HCT116 (cell line): Measurements from ENCODE around the gene SLC8A1. TPM values are rescaled to one million over a fixed set of nuclear protein-coding genes. Genes with fewer than 3 reads are reported as not detected.

Experiments used
- ATAC-seq: fragments of 200-7000 bp; cut with Tn5 transposase; 2 replicates; pipeline ENCODE4 v1.9.1; 2020; ENCODE audit warnings: mild to moderate bottlenecking, moderate library complexity
- BruUV-seq: library from RNA; stranded (reverse); fragments of 400-500 nt; replicated peaks from 2 replicates; lab custom pipeline; 2021; lab: Mats Ljungman, UMichigan
- CTCF ChIA-PET: fragments of 300-600 bp; sonication (Branson Sonifier 250); formaldehyde crosslinking; loops from one replicate; lab custom pipeline; 2021; ENCODE audit warnings: antibody characterized with exemption; lab: Charles Lee
- POLR2A ChIA-PET: fragments of 300-600, 350-600 bp; sonication (Branson Sonifier 250); formaldehyde crosslinking; loops from one replicate; lab custom pipeline; 2021; ENCODE audit warnings: antibody characterized with exemption; lab: Charles Lee
- RAD21 ChIA-PET, 2 experiments: fragments of 300-600 bp; sonication (Branson Sonifier 250); formaldehyde crosslinking; loops; one replicate each; lab custom pipeline; 2023; ENCODE audit warnings: low total read pairs in 2 of 2; ENCODE audit not compliant: uncharacterized antibody in 2 of 2, unreplicated experiment in 2 of 2, low non-redundant PET in 1 of 2; lab: Charles Lee
- DNase-seq: peaks from one replicate; pipeline ENCODE4 v3.0.0-alpha.2; 2010; ENCODE audit warnings: low read depth, low spot score
- H2AFZ ChIP-seq: fragments of 200-600 bp; shearing (Covaris generic), sonication (generic); 2 replicates; pipeline ENCODE4 v1.6.1; 2017; ENCODE audit warnings: low read depth, mixed run types, mixed read lengths, antibody characterized with exemption, low read length; ENCODE audit not compliant: poor library complexity, severe bottlenecking
- H3K27ac ChIP-seq: 2 replicates; pipeline ENCODE4 v1.5.1; 2012; ENCODE audit warnings: low read depth, low read length
- H3K27me3 ChIP-seq: fragments of 200-600 bp; sonication (generic); 2 replicates; pipeline ENCODE4 v1.6.1; 2016; ENCODE audit warnings: mixed run types, low read length, mixed read lengths; ENCODE audit not compliant: insufficient read depth
- H3K36me3 ChIP-seq, 2 experiments: fragments of 200-500 bp in 1 of 2; fragments of 200-600 bp in 1 of 2; sonication (Bioruptor generic) in 1 of 2; sonication (generic) in 1 of 2; 2 replicates each; pipeline versions ENCODE4 v1.5.1 to v1.6.1; 2014 to 2016; ENCODE audit warnings: low read length in 2 of 2, inconsistent platforms in 1 of 2, mixed read lengths in 1 of 2, mixed run types in 1 of 2; ENCODE audit not compliant: insufficient read depth in 2 of 2, control insufficient read depth in 1 of 2
- H3K4me1 ChIP-seq, 2 experiments: fragments of 200-600 bp in 1 of 2; sonication (generic) in 1 of 2; 2 replicates each; pipeline versions ENCODE4 v1.5.1 to v1.6.1; 2012 to 2017; ENCODE audit warnings: low read length in 2 of 2, inconsistent platforms in 1 of 2, mild to moderate bottlenecking in 1 of 2, mixed read lengths in 1 of 2, mixed run types in 1 of 2, moderate library complexity in 1 of 2; ENCODE audit not compliant: insufficient read depth in 2 of 2, control insufficient read depth in 1 of 2
- H3K4me2 ChIP-seq: fragments of 200-600 bp; sonication (generic); 2 replicates; pipeline ENCODE4 v1.6.1; 2017; ENCODE audit warnings: mixed run types, low read length, mixed read lengths
- H3K4me3 ChIP-seq, 2 experiments: fragments of 200-600 bp in 1 of 2; sonication (generic) in 1 of 2; replicated peaks in 1 of 2; 2 replicates each; pipeline ENCODE4 v1.5.1; 2011 to 2016; ENCODE audit warnings: low read length in 2 of 2, control low read depth in 1 of 2, low read depth in 1 of 2, mild to moderate bottlenecking in 1 of 2, mixed read lengths in 1 of 2, mixed run types in 1 of 2
- H3K79me2 ChIP-seq: fragments of 200-600 bp; sonication (generic); 2 replicates; pipeline ENCODE4 v1.6.1; 2017; ENCODE audit warnings: mild to moderate bottlenecking, mixed run types, low read length, moderate library complexity, mixed read lengths; ENCODE audit not compliant: insufficient read depth
- H3K9ac ChIP-seq: fragments of 200-600 bp; sonication (generic); 2 replicates; pipeline ENCODE4 v1.6.1; 2016; ENCODE audit warnings: low read length, mixed read lengths
- H3K9me2 ChIP-seq: fragments of 200-600 bp; sonication (generic), shearing (Covaris generic); 2 replicates; pipeline ENCODE4 v1.6.1; 2017; ENCODE audit warnings: mixed run types, mild to moderate bottlenecking, moderate library complexity; ENCODE audit not compliant: insufficient read depth
- H3K9me3 ChIP-seq, 2 experiments: fragments of 200-500 bp in 1 of 2; fragments of 200-600 bp in 1 of 2; sonication (Bioruptor generic) in 1 of 2; sonication (generic) in 1 of 2; 2 replicates each; pipeline ENCODE4 v1.6.1; 2014 to 2017; ENCODE audit warnings: low read length in 2 of 2, mixed read lengths in 2 of 2, inconsistent platforms in 1 of 2, low read depth in 1 of 2, mild to moderate bottlenecking in 1 of 2, mixed run types in 1 of 2, moderate library complexity in 1 of 2; ENCODE audit not compliant: control insufficient read depth in 1 of 2, insufficient read depth in 1 of 2
- H4K20me1 ChIP-seq: fragments of 200-600 bp; sonication (generic), shearing (Covaris generic); 2 replicates; pipeline ENCODE4 v1.6.1; 2017; ENCODE audit warnings: mixed run types, mild to moderate bottlenecking, moderate library complexity; ENCODE audit not compliant: insufficient read depth
- ATF3 ChIP-seq: IDR thresholded peaks from 2 replicates; pipeline ENCODE4 v1.6.1; 2012
- CBX3 ChIP-seq: IDR thresholded peaks from 2 replicates; pipeline ENCODE4 v1.6.1; 2012; ENCODE audit warnings: low read depth
- EGR1 ChIP-seq: IDR thresholded peaks from 2 replicates; pipeline ENCODE4 v1.6.1; 2012; ENCODE audit warnings: low read depth
- EZH2 ChIP-seq: fragments of 200-600 bp; sonication (generic); IDR thresholded peaks from 2 replicates; pipeline ENCODE4 v1.6.1; 2017; ENCODE audit warnings: antibody characterized with exemption, mixed run types
- EZH2phosphoT487 ChIP-seq: fragments of 200-600 bp; IDR thresholded peaks from 2 replicates; pipeline ENCODE4 v1.6.1; 2018; ENCODE audit warnings: antibody characterized with exemption, borderline replicate concordance
- FOSL1 ChIP-seq: IDR thresholded peaks from 2 replicates; pipeline ENCODE4 v1.6.1; 2012; ENCODE audit warnings: low read depth
- JUND ChIP-seq: IDR thresholded peaks from 2 replicates; pipeline ENCODE4 v1.6.1; 2012
- POLR2A ChIP-seq: IDR thresholded peaks from 2 replicates; pipeline ENCODE4 v1.7.0; 2011; ENCODE audit warnings: borderline replicate concordance; ENCODE audit not compliant: insufficient read depth, insufficient read length; ENCODE audit errors: extremely low read depth
- POLR2AphosphoS5 ChIP-seq: IDR thresholded peaks from 2 replicates; pipeline ENCODE4 v1.6.1; 2011; ENCODE audit warnings: mild to moderate bottlenecking, low read depth, low read length, moderate library complexity
- RAD21 ChIP-seq: IDR thresholded peaks from 2 replicates; pipeline ENCODE4 v1.6.1; 2012; ENCODE audit warnings: low read depth, mild to moderate bottlenecking
- SIN3A ChIP-seq: IDR thresholded peaks from 2 replicates; pipeline ENCODE4 v1.6.1; 2012; ENCODE audit warnings: low read depth
- SRF ChIP-seq: IDR thresholded peaks from 2 replicates; pipeline ENCODE4 v1.6.1; 2012; ENCODE audit warnings: low read depth
- YY1 ChIP-seq: IDR thresholded peaks from 2 replicates; pipeline ENCODE4 v1.6.1; 2011; ENCODE audit warnings: low read length, low read depth, moderate library complexity, mild to moderate bottlenecking; ENCODE audit not compliant: insufficient replicate concordance; ENCODE audit errors: extremely low read depth
- ZFX ChIP-seq: fragments of 450-650 bp; IDR thresholded peaks from 2 replicates; pipeline ENCODE4 v1.6.1; 2017
- ZNF274 ChIP-seq: fragments of 200-500 bp; sonication (Bioruptor generic); IDR thresholded peaks from 2 replicates; pipeline ENCODE4 v1.6.1; 2014; ENCODE audit warnings: mild to moderate bottlenecking, low read depth, low read length, inconsistent platforms
- intact Hi-C: fragments of 100-400 bp; cut with micrococcal nuclease; formaldehyde crosslinking; loops from 2 replicates; pipeline ENCODE4 v1.10.0; 2022
- total RNA-seq: library from RNA; stranded (reverse); gene quantifications from one replicate; pipeline ENCODE4 v1.2.1, GENCODE V29; 2021; ENCODE audit not compliant: unreplicated experiment
- TF ChIP-seq, protein P1 (sequence below): IDR thresholded peaks from 2 replicates; pipeline ENCODE4 v1.6.1; 2012; ENCODE audit warnings: low read depth
- TF ChIP-seq, protein P2 (sequence below): IDR thresholded peaks from 2 replicates; pipeline ENCODE4 v1.6.1; 2011; ENCODE audit warnings: mild to moderate bottlenecking, low read length, moderate library complexity; ENCODE audit not compliant: insufficient replicate concordance; ENCODE audit errors: extremely low read depth

SLC8A1 gene
- total RNA-seq, 1 experiment from 2014 or later = 0.07 TPM

GRCh38 chr2:40299173-40299572 is 152.7 kb downstream of the SLC8A1 start:
- CTCF ChIA-PET = no interaction called here

GRCh38 chr2:40298026-40298425 is 153.9 kb downstream of the SLC8A1 start:
- ChIA-PET RAD21 (no interaction called here), POLR2A (no interaction called here), CTCF (no interaction called here)
- Histone ChIP-seq H3K9ac (no peak overlapping the region), H4K20me1 (no peaks in the 10 kb centered on the region), H3K27ac (no peak overlapping the region), H3K79me2 (no peaks in the 10 kb centered on the region), H3K4me1 (no peaks in the 10 kb centered on the region), H3K9me2 (no peaks in the 10 kb centered on the region), H3K4me2 (no peak overlapping the region), H3K36me3 (no peaks in the 10 kb centered on the region), H3K4me3 (no peak overlapping the region), H2AFZ (no peak overlapping the region), H3K9me3 (no peaks in the 10 kb centered on the region), H3K27me3 (0 out of 2 replicates have a peak, but pooled peaks cover 7% of the 10 kb centered on the region)
- no TSS peak for BruUV-seq
- no peak for DNase-seq
- intact Hi-C loops = no loop called here
- ATAC-seq = no peak
- no peak for TF ChIP-seq YY1
- no peak for TF ChIP-seq EGR1
- TF ChIP-seq SIN3A = no peak
- no peak for TF ChIP-seq SRF
- no peak for TF ChIP-seq ZNF274
- no peak for TF ChIP-seq ATF3
- TF ChIP-seq EZH2 = no peak
- TF ChIP-seq POLR2A = no peak
- no peak for TF ChIP-seq EZH2phosphoT487
- no peak for TF ChIP-seq JUND
- TF ChIP-seq, protein P1, sequence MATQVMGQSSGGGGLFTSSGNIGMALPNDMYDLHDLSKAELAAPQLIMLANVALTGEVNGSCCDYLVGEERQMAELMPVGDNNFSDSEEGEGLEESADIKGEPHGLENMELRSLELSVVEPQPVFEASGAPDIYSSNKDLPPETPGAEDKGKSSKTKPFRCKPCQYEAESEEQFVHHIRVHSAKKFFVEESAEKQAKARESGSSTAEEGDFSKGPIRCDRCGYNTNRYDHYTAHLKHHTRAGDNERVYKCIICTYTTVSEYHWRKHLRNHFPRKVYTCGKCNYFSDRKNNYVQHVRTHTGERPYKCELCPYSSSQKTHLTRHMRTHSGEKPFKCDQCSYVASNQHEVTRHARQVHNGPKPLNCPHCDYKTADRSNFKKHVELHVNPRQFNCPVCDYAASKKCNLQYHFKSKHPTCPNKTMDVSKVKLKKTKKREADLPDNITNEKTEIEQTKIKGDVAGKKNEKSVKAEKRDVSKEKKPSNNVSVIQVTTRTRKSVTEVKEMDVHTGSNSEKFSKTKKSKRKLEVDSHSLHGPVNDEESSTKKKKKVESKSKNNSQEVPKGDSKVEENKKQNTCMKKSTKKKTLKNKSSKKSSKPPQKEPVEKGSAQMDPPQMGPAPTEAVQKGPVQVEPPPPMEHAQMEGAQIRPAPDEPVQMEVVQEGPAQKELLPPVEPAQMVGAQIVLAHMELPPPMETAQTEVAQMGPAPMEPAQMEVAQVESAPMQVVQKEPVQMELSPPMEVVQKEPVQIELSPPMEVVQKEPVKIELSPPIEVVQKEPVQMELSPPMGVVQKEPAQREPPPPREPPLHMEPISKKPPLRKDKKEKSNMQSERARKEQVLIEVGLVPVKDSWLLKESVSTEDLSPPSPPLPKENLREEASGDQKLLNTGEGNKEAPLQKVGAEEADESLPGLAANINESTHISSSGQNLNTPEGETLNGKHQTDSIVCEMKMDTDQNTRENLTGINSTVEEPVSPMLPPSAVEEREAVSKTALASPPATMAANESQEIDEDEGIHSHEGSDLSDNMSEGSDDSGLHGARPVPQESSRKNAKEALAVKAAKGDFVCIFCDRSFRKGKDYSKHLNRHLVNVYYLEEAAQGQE = no peak
- TF ChIP-seq FOSL1 = no peak
- no peak for TF ChIP-seq ZFX

More at GRCh38 chr2:40299173-40299572, 152.7 kb downstream of the SLC8A1 start:
- H3K9me3 ChIP-seq = no peaks in the 10 kb centered on the region
- H3K4me3 ChIP-seq = no peak overlapping the region
- DNase-seq (no peak), ATAC-seq (no peak)
- H3K27me3 ChIP-seq = 0 out of 2 replicates have a peak, but pooled peaks cover 7% of the 10 kb centered on the region
- H3K4me1 ChIP-seq = no peaks in the 10 kb centered on the region
- no peaks in the 10 kb centered on the region for H3K79me2 ChIP-seq
- RAD21 ChIA-PET = no interaction called here
- no peaks in the 10 kb centered on the region for H4K20me1 ChIP-seq
- no peaks in the 10 kb centered on the region for H3K36me3 ChIP-seq
- TF ChIP-seq RAD21 (no peak), POLR2A (no peak), EGR1 (no peak), POLR2AphosphoS5 (no peak), FOSL1 (no peak), CBX3 (no peak), SIN3A (no peak)
- TF ChIP-seq, protein P2, sequence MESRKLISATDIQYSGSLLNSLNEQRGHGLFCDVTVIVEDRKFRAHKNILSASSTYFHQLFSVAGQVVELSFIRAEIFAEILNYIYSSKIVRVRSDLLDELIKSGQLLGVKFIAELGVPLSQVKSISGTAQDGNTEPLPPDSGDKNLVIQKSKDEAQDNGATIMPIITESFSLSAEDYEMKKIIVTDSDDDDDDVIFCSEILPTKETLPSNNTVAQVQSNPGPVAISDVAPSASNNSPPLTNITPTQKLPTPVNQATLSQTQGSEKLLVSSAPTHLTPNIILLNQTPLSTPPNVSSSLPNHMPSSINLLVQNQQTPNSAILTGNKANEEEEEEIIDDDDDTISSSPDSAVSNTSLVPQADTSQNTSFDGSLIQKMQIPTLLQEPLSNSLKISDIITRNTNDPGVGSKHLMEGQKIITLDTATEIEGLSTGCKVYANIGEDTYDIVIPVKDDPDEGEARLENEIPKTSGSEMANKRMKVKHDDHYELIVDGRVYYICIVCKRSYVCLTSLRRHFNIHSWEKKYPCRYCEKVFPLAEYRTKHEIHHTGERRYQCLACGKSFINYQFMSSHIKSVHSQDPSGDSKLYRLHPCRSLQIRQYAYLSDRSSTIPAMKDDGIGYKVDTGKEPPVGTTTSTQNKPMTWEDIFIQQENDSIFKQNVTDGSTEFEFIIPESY = no peak
- TF ChIP-seq, all 23 proteins: peak for 0
- BruUV-seq = no TSS peak
- Histone ChIP-seq H3K9me2 (no peaks in the 10 kb centered on the region), H2AFZ (no peak overlapping the region), H3K9ac (no peak overlapping the region), H3K4me2 (no peak overlapping the region), H3K27ac (no peak overlapping the region)
- intact Hi-C loops = no loop called here
- POLR2A ChIA-PET = no interaction called here
